Stimulated activated CD4-positive, alpha-beta T cell treated with anti-CD3 and anti-CD28 coated beads, Interleukin-4, amount 100 ng/mL, for 1 hour (primary cell): Measurements from ENCODE around the gene EXOC6.

Experiments used
- DNase-seq: peaks from one replicate; pipeline ENCODE4 v3.0.0-alpha.2; 2020

The EXOC6 gene, protein sequence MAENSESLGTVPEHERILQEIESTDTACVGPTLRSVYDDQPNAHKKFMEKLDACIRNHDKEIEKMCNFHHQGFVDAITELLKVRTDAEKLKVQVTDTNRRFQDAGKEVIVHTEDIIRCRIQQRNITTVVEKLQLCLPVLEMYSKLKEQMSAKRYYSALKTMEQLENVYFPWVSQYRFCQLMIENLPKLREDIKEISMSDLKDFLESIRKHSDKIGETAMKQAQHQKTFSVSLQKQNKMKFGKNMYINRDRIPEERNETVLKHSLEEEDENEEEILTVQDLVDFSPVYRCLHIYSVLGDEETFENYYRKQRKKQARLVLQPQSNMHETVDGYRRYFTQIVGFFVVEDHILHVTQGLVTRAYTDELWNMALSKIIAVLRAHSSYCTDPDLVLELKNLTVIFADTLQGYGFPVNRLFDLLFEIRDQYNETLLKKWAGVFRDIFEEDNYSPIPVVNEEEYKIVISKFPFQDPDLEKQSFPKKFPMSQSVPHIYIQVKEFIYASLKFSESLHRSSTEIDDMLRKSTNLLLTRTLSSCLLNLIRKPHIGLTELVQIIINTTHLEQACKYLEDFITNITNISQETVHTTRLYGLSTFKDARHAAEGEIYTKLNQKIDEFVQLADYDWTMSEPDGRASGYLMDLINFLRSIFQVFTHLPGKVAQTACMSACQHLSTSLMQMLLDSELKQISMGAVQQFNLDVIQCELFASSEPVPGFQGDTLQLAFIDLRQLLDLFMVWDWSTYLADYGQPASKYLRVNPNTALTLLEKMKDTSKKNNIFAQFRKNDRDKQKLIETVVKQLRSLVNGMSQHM

DNA sequence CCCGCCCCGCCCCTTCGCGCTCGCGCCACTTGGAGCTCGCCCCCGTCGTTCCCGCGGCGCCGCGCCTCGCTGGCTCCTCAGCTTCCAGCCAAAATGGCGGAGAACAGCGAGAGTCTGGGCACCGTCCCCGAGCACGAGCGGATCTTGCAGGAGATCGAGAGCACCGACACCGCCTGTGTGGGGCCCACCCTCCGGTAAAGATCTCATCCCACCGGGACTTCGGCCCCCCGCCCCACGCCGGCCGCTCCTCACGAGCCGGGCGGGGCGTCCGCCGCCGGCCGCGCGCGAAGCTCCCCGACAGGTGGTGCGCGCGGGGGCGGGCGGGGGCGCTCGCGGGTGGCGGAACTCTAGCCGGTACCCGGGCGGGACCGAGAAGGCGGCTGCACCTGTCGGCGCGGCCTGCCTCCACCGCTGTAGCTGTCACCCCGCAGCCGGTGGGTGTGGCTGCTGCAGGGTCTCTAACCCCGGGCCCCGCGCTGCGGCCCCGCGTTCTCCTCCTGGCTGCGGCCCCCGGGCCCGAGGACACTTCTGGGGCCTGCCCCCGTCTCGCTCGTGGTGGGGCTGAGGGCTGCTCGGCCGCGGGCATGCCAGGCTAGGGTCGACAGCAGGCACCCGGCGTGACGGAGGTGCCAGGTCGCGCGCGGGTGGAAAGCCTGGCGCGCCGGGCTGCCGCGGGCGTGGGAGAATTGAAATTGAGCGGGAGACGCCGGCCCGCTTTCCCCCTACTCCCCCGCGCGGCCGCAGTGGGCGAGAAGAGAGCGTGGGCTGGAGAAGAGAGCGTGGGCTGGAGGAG, at the start of gene EXOC6:
EXOC6 (plus strand) TSS at position 80 of the 793 bp plus-strand sequence; CDS start at position 94, 14 bp downstream.
- peak; percentile 82 for DNase-seq

- no peak for DNase-seq
Observed at GRCh38 chr10:92799568-92799967, 48.8 kb upstream of the EXOC6 start.

GRCh38 chr10:92800134-92800733, 48.1 kb upstream of the EXOC6 start:
- no peak for DNase-seq

GRCh38 chr10:92801978-92802872, 46.1 kb upstream of the EXOC6 start:
- no peak for DNase-seq

DNA sequence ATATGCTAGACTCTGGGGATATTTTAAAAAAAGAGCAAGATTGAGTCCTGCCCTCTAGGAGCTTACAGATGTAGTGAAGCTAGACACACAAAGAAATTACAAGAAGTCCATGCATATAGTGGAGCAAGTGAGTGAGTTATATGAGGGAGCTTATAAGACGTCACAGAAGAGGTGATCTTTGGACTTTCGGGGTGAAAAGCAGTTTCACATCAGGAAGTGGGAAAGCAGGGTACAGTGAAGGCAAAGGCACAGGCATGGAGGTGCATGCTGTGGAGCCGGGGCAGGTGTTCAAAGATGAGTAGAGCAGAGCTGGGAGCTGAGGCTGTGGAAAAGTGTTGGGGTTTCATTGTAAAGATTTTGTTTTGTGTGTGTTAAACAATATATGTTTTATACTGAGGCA, 38.5 kb upstream of the EXOC6 start:
- DNase-seq, result no peak

DNA sequence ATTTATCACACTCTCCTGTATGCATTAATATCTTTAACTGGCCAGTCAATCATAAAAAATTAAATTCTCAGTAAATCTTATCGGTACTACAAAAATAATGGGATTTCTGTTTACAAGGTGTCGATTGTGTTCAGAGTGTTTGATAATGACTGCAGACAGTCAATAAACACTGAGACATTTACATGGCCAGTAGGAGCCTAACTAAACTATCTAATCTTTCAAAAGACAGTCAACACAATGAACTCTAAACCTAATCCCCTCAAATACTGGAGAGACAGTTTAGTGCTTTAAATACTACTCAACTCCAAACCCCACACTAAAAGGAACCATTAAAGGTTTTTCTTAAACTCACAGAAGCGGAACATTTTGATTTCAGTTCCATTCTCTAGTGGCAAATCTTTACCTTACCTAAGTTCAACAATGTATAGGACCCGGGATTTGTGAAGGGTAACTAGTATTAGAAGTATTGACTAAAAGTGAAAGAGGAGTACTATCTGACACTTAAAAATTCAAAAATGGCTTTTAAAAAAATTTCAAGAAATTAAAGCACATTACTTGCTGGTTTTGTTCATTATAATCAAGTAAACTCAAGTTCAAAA, 37.3 kb upstream of the EXOC6 start:
- no peak for DNase-seq

DNA sequence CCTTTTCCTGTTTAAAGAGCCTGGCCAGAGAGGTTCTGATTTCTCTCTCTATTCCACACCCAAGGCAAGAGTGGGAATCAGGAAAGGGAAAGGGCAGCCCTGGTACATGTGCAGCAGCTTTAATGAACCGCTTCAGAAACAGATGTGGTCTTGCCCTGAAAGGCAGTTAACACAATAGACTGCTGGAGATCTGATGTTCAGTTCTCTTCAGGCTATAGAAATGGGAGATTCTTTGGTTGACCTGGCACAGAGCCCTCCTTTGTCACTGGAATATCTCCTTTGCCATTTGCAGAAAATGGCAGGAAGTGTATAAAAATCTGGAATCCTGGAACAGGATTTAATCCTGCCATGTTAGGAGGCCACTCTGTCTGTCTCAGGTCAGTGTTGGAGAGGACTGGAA, 36.3 kb upstream of the EXOC6 start:
- DNase-seq, result no peak

GRCh38 chr10:92813979-92814378, 34.3 kb upstream of the EXOC6 start:
- DNase-seq, result no peak

- no peak for DNase-seq
Observed at GRCh38 chr10:92814790-92815189, 33.5 kb upstream of the EXOC6 start.

DNA sequence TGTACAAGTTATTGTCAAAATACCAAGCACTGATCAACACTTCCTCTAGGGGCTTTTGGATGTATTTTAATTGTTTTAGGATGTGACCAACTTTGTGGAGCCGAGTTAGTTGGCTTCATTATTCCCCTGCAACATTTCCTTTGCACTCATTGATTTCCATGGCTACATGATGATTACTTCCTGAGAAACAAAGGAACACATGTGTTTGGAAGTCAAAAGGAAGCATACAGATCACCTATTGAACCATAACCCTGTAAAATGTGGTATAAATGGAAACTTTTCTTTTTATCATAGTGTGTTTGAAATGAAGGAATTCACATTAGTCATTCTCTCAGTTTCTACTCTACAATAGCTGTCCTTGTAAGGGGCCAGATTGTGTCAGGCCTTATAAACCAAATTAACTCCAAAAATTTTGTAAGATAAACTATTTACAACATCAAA, 32.2 kb upstream of the EXOC6 start:
- DNase-seq, result no peak

DNA sequence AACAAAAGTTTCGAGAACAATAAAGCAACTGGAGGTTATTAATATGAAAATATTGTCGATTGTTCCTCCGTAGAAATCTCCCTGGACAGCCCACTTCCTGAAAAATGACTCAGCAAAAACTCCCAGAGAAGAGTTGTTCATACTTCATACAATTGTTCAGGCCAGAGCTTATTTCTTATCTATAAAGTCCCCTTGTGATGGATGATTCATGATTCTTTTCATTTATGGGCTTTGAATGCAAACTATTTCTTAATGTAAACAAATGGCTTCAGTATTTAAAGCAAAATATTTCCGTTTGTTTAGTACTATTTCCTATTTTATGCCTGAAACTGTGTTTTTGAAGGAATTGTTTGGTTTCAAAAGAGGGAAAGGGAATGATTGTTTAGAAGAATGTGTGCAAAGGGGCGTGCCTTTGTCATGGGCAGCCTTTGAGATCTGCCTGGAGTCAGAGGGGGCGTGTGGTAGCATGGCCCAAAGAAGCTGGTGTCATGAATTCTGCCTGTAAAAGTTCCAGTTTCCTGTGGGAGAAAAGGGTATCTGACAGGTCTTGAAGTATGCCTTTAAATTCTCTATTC, 26.2 kb upstream of the EXOC6 start:
- DNase-seq, result no peak

DNA sequence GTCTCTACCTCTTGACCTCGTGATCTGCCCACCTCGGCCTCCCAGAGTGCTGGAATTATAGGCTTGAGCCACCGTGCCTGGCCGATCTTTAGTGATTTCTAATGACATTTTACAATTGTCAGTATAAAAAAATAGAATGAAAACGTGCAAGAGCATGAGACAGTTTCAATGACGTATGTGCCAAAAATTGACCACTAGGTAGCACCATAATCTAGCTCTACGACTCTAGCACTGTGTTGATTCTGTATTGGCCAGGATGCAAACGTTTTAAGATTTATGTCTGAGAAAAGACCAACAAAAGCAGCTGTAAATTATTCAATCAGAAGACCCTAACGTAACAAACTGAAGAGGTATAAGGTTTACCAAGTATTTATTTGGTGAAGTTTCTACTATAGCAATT, 25.4 kb upstream of the EXOC6 start:
- DNase-seq, result no peak

DNA sequence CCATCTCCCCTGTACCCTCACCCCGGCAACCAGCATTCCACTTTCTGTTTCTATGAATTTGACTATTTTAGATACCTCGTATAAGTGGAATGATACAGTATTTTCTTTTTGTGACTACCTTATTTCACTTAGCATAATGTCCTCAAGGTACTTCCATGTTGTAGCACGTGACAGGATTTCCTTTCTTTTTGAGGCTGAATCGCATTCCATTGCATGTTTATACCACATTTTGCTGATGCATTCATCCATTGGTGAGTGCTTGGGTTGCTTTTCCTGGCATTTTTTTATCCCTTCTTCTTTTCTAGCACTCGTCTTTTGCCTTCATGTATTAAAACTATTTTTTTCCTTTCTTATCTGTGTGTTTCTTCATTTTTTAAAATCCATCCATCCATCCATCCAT, 22.3 kb upstream of the EXOC6 start:
- no peak for DNase-seq

DNA sequence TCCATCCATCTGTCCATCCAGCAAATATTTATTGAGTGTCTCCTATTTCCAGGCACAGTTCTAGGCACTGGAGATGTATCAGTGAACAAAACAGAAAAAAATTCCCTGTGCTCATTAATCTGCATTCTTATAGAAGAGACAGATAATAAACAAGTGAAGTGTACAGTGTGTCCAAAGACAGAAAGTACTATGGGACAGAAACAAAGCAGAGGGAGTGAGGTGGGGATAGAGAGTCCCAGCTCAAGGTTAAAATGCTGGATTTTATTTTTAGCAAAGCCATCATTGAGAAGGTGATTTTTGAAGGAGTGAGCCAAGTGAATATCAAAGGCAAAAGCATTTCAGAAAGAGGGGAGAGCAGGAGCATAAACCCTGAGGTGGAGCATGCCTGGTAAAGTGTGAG, 21.8 kb upstream of the EXOC6 start:
- DNase-seq, result no peak

DNA sequence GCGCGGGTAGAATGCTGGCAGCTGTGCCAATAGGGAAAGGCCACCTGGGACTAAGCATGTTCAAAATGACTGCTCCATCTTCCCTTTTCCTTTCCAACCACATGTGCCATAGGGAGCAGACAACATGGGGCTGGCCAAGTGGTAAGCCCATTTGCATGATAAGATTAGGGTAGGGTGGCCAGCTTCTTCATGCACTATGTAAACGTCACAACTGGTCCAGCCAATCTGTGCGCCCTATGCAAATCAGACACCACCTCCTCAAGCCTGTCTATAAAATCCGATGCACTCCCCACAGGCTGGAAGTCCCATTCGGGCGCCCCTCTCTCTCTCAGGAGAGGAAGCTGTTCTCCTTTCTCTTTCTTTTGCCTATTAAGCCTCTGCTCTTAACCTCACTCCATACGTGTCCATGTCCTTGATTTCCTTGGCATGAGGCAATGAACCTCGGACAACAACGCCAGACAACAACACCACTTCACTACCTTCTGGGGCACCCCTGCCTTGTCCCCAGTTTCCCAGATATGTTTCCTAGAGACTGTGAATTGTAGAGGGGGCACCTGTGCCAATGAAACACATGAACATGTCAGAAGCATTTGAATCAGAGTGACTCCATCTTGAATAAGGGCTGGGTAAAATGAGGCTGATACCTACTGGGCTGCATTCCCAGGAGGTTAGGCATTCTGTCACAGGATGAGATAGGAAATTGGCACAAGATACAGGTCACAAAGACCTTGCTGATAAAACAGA, 19.1 kb upstream of the EXOC6 start:
- no peak for DNase-seq

GRCh38 chr10:92829786-92830377, 18.4 kb upstream of the EXOC6 start:
- DNase-seq, result no peak

GRCh38 chr10:92830478-92831389, 17.6 kb upstream of the EXOC6 start:
- DNase-seq, result peak; percentile 16

- DNase-seq, result no peak
Observed at GRCh38 chr10:92832121-92832520, 16.2 kb upstream of the EXOC6 start.
